Mesendoderm (in vitro differentiated cells): ENCODE data around the gene MMP17.

Experiments used
- DNase-seq: peaks from one replicate; pipeline ENCODE4 v3.0.0; 2013
- H2AK5ac ChIP-seq: 2 replicates; pipeline ENCODE4 v1.6.1; 2013; ENCODE audit warnings: low read length, inconsistent platforms
- H2BK120ac ChIP-seq: 2 replicates; pipeline ENCODE4 v1.6.1; 2013; ENCODE audit warnings: low read depth, mild to moderate bottlenecking, low read length, moderate library complexity, mixed read lengths
- H2BK15ac ChIP-seq: replicated peaks from 2 replicates; pipeline ENCODE4 v1.6.1; 2013; ENCODE audit warnings: low read depth, mild to moderate bottlenecking, moderate library complexity
- H2BK5ac ChIP-seq: 2 replicates; pipeline ENCODE4 v1.6.1; 2013; ENCODE audit warnings: low read length, inconsistent platforms
- H3K18ac ChIP-seq: 2 replicates; pipeline ENCODE4 v1.6.1; 2013; ENCODE audit warnings: mild to moderate bottlenecking, low read length, mixed read lengths
- H3K23ac ChIP-seq: one replicate; pipeline ENCODE4 v1.6.1; 2013; ENCODE audit warnings: low read length
- H3K27ac ChIP-seq: 2 replicates; pipeline ENCODE4 v1.5.1; 2013; ENCODE audit warnings: low read depth, mild to moderate bottlenecking, inconsistent platforms, low read length, moderate library complexity
- H3K27me3 ChIP-seq: 2 replicates; pipeline ENCODE4 v1.6.1; 2013; ENCODE audit warnings: low read length, control low read depth, mild to moderate bottlenecking, inconsistent platforms; ENCODE audit not compliant: insufficient read depth, poor library complexity
- H3K36me3 ChIP-seq: 2 replicates; pipeline ENCODE4 v1.6.1; 2013; ENCODE audit warnings: low read length, inconsistent platforms; ENCODE audit not compliant: control insufficient read depth, insufficient read depth
- H3K4ac ChIP-seq: one replicate; pipeline ENCODE4 v1.6.1; 2013; ENCODE audit warnings: low read depth, mild to moderate bottlenecking, low read length, moderate library complexity
- H3K4me1 ChIP-seq: 2 replicates; pipeline ENCODE4 v1.6.1; 2013; ENCODE audit warnings: low read depth, low read length, inconsistent platforms; ENCODE audit not compliant: control insufficient read depth
- H3K4me2 ChIP-seq: 2 replicates; pipeline ENCODE4 v1.6.1; 2013; ENCODE audit warnings: low read length
- H3K4me3 ChIP-seq: 2 replicates; pipeline ENCODE4 v1.5.1; 2013; ENCODE audit warnings: mild to moderate bottlenecking, low read length
- H3K56ac ChIP-seq: one replicate; pipeline ENCODE4 v1.6.1; 2013; ENCODE audit warnings: low read length
- H3K79me1 ChIP-seq: 2 replicates; pipeline ENCODE4 v1.6.1; 2013; ENCODE audit warnings: low read length, inconsistent platforms
- H3K79me2 ChIP-seq: 2 replicates; pipeline ENCODE4 v1.6.1; 2013; ENCODE audit warnings: mild to moderate bottlenecking, low read length; ENCODE audit not compliant: control insufficient read depth, insufficient read depth
- H3K9ac ChIP-seq: 2 replicates; pipeline ENCODE4 v1.6.1; 2013; ENCODE audit warnings: low read length, inconsistent platforms
- H4K5ac ChIP-seq: one replicate; pipeline ENCODE4 v1.6.1; 2013; ENCODE audit warnings: low read length
- H4K8ac ChIP-seq: one replicate; pipeline ENCODE4 v1.6.1; 2013; ENCODE audit warnings: low read depth, mild to moderate bottlenecking, control low read depth, low read length, moderate library complexity
- WGBS: extraction: QIAGEN DNeasy Blood & Tissue Kit; methylation state at CpG from one replicate; pipeline ENCODE4 v1.1.7; 2013; ENCODE audit warnings: low lambda C conversion rate, missing lambda C conversion rate; ENCODE audit not compliant: insufficient coverage; ENCODE audit errors: extremely low coverage; 5-methylcytosine and 5-hydroxymethylcytosine counted together

The MMP17 gene

DNA sequence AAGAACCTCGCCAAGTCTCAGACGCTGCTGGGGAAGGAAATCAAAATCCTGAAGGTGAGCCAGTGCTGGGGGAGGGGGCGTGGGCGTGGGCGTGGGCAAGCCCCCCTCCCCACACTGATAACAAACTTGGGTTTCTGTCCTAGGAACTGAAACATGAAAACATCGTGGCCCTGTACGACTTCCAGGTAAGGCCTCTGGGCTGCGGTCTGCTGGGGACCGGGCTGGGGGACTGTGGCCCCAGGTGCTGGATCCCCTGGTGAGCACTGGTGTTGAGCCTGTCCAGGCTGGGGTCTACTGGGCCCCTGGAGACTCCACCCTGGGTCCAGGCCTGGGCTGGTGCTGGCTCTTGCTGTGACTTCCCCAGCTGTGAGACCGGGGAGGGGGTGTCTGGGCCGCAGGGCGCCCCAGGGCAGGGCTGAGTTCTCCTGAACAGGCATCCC lies 67.5 kb downstream of the MMP17 start:
- H2BK120ac ChIP-seq, result no peak overlapping the region
- no peak overlapping the region for H4K8ac ChIP-seq
- no peak overlapping the region for H2BK5ac ChIP-seq
- no peak for DNase-seq
- H3K4me3 ChIP-seq, result peak overlapping the region; percentile 48
- peaks cover 12% of the 10 kb centered on the region for H3K79me1 ChIP-seq
- no peaks in the 10 kb centered on the region for H3K27me3 ChIP-seq
- H3K18ac ChIP-seq, result no peak overlapping the region
- peak overlapping the region; percentile 91 for H3K4me2 ChIP-seq
- peak overlapping the region; percentile 80 for H3K9ac ChIP-seq
- H2AK5ac ChIP-seq, result no peak overlapping the region
- no peak overlapping the region for H4K5ac ChIP-seq
- no peak overlapping the region for H3K4ac ChIP-seq
- no peaks in the 10 kb centered on the region for H3K4me1 ChIP-seq
- H3K27ac ChIP-seq, result no peak overlapping the region
- H3K36me3 ChIP-seq, result no peaks in the 10 kb centered on the region
- peaks cover 8% of the 10 kb centered on the region for H3K79me2 ChIP-seq
- no peak overlapping the region for H3K23ac ChIP-seq
- no peak overlapping the region for H2BK15ac ChIP-seq
- H3K56ac ChIP-seq, result peak overlapping the region; percentile 82
- no CpG with 5 or more reads among the region's 12 CpGs for WGBS

GRCh38 chr12:131896080-131896810 lies 68.1 kb downstream of the MMP17 start:
- no peak overlapping the region for H2AK5ac ChIP-seq
- no peak overlapping the region for H3K4ac ChIP-seq
- no CpG with 5 or more reads among the region's 39 CpGs for WGBS
- H3K56ac ChIP-seq, result peak overlapping the region; percentile 82
- no peak overlapping the region for H3K4me3 ChIP-seq
- peak overlapping the region; percentile 8 for H3K27ac ChIP-seq
- DNase-seq, result peak; percentile 97
- H4K5ac ChIP-seq, result no peak overlapping the region
- H3K27me3 ChIP-seq, result no peaks in the 10 kb centered on the region
- peaks cover 8% of the 10 kb centered on the region for H3K79me2 ChIP-seq
- peak overlapping the region; percentile 32 for H3K23ac ChIP-seq
- H4K8ac ChIP-seq, result no peak overlapping the region
- peak overlapping the region; percentile 25 for H3K18ac ChIP-seq
- peak overlapping the region; percentile 91 for H3K4me2 ChIP-seq
- H3K9ac ChIP-seq, result peak overlapping the region; percentile 80
- H2BK15ac ChIP-seq, result no peak overlapping the region
- no peaks in the 10 kb centered on the region for H3K4me1 ChIP-seq
- peaks cover 12% of the 10 kb centered on the region for H3K79me1 ChIP-seq
- no peak overlapping the region for H2BK5ac ChIP-seq
- no peak overlapping the region for H2BK120ac ChIP-seq
- no peaks in the 10 kb centered on the region for H3K36me3 ChIP-seq

DNA sequence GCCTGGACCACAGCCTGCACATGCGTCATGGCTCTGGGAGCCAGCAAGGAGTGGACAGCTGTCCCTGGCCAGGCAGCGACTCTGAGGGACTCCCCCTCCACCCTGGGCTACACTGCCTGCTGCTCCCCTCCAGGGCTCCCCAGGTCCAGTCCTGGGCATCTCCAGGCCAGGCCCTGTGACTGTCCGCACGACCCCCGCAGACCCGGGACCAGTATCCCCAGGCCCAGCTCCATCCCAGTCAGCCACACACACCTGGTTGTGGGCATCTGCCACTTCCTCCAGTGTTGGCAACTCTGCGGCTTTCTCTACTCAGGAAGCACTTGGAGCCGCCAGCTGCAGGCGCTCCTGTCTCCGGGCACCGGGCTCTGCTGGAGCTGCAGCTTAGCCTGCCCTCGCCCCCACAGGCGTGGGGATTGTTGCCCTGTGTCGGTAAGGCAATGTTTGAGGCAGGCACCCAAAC lies 68.6 kb downstream of the MMP17 start:
- Histone ChIP-seq H3K27me3 (no peaks in the 10 kb centered on the region), H3K4me2 (peak overlapping the region; percentile 39), H4K8ac (no peak overlapping the region), H4K5ac (no peak overlapping the region), H3K56ac (peak overlapping the region; percentile 82), H3K18ac (no peak overlapping the region), H3K79me2 (peaks cover 10% of the 10 kb centered on the region), H3K4me3 (no peak overlapping the region), H3K27ac (no peak overlapping the region), H3K79me1 (peaks cover 14% of the 10 kb centered on the region), H2AK5ac (no peak overlapping the region), H2BK120ac (no peak overlapping the region), H3K4me1 (no peaks in the 10 kb centered on the region), H3K23ac (no peak overlapping the region), H3K4ac (no peak overlapping the region), H3K36me3 (no peaks in the 10 kb centered on the region), H3K9ac (peak overlapping the region; percentile 69), H2BK5ac (no peak overlapping the region), H2BK15ac (no peak overlapping the region)
- no CpG with 5 or more reads among the region's 14 CpGs for WGBS
- DNase-seq, result no peak

DNA sequence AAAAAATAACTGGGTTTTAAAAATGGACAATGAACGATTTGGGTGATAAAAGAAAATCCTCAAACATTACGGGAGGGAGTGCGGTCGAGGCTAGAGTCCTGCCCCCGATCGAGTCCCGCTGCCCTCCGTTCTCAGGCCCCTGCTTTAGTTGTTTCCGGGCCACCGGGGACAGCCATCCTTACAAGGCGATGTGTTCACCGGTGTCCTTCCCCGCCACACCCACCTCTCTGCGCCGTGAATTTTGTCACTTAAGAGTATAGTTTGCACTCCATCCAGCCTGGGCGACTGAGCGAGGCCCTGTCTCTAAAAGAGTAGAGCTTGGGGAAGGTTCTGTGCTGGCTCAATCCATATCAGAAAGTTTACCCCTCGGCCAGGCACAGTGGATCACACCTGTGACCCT lies 69.1 kb downstream of the MMP17 start:
- Histone ChIP-seq H3K4me2 (no peak overlapping the region), H4K5ac (no peak overlapping the region), H3K9ac (no peak overlapping the region), H3K4me1 (no peaks in the 10 kb centered on the region), H3K27me3 (no peaks in the 10 kb centered on the region), H3K4ac (no peak overlapping the region), H3K36me3 (no peaks in the 10 kb centered on the region), H2AK5ac (no peak overlapping the region), H3K79me1 (peaks cover 16% of the 10 kb centered on the region), H2BK120ac (no peak overlapping the region), H3K23ac (no peak overlapping the region), H4K8ac (no peak overlapping the region), H2BK5ac (no peak overlapping the region), H2BK15ac (no peak overlapping the region), H3K79me2 (peaks cover 10% of the 10 kb centered on the region), H3K27ac (no peak overlapping the region), H3K56ac (no peak overlapping the region), H3K18ac (no peak overlapping the region), H3K4me3 (no peak overlapping the region)
- no CpG with 5 or more reads among the region's 18 CpGs for WGBS
- DNase-seq, result no peak

- Histone ChIP-seq H3K23ac (no peak overlapping the region), H3K79me1 (peaks cover 20% of the 10 kb centered on the region), H2BK120ac (no peak overlapping the region), H3K27me3 (no peaks in the 10 kb centered on the region), H4K5ac (no peak overlapping the region), H2AK5ac (no peak overlapping the region), H2BK5ac (no peak overlapping the region), H3K27ac (no peak overlapping the region), H3K56ac (no peak overlapping the region), H3K4ac (no peak overlapping the region), H4K8ac (no peak overlapping the region), H3K4me3 (no peak overlapping the region), H3K18ac (no peak overlapping the region), H3K79me2 (peaks cover 10% of the 10 kb centered on the region), H2BK15ac (no peak overlapping the region), H3K4me2 (no peak overlapping the region), H3K4me1 (no peaks in the 10 kb centered on the region), H3K36me3 (no peaks in the 10 kb centered on the region), H3K9ac (no peak overlapping the region)
- no CpG with 5 or more reads among the region's 9 CpGs for WGBS
- no peak for DNase-seq
These were observed 69.7 kb downstream of the MMP17 start for GRCh38 chr12:131897875-131898274.

DNA sequence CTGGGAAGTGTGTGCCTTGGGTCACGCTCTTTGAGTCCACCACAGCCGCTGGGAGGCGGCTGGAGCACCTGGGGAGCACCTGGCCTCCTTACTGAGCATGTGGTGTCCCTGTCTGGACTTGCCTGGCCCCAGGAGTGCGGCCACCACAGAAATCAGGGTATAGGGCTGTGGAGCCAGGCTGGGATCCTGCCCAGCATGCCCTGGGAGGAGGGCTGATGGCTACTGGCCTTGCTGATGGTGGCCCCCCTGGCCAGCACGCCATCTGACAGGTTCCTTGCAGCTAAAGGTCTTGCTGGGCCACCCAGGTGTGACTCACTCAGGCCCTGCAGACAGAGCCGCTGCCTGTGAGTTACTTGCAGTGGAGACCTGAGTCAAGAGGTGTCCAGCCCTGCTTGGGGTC lies 72.2 kb downstream of the MMP17 start:
- no peak overlapping the region for H2AK5ac ChIP-seq
- H3K4me1 ChIP-seq, result no peaks in the 10 kb centered on the region

More for the DNA sequence above, 72.2 kb downstream of the MMP17 start:
- Histone ChIP-seq H3K79me1 (peaks cover 24% of the 10 kb centered on the region), H4K5ac (no peak overlapping the region), H3K9ac (no peak overlapping the region), H3K4ac (no peak overlapping the region), H2BK120ac (no peak overlapping the region), H3K4me2 (no peak overlapping the region), H2BK15ac (no peak overlapping the region), H3K36me3 (no peaks in the 10 kb centered on the region), H3K56ac (no peak overlapping the region), H3K23ac (no peak overlapping the region), H3K79me2 (peaks cover 12% of the 10 kb centered on the region), H3K27me3 (no peaks in the 10 kb centered on the region), H4K8ac (no peak overlapping the region), H3K18ac (no peak overlapping the region), H3K4me3 (no peak overlapping the region), H2BK5ac (no peak overlapping the region), H3K27ac (no peak overlapping the region)
- no peak for DNase-seq
- WGBS, result no CpG with 5 or more reads among the region's 6 CpGs
